ENCODE results near the gene NRG3. TPM values are rescaled to one million over a fixed set of nuclear protein-coding genes. Genes with fewer than 3 reads are reported as not detected.

NRG3 gene
- total and polyA plus RNA-seq, 12 donors = 0.46 to 3.8 (median 1.3) TPM

- Histone ChIP-seq H3K27ac (peak overlapping the region in 1 of 5 donors; percentile 53), H3K4me3 (no peak overlapping the region), H3K36me3 (replicated peaks in 1 of 2) (no peaks in the 10 kb centered on the region), H3K4me1 (replicated peaks in 1 of 2) (peaks cover 0 to 8% of the 10 kb centered on the region in 2 donors), H3K9me3 (replicated peaks in 1 of 3) (no peaks in the 10 kb centered on the region), H3K27me3 (no peaks in the 10 kb centered on the region)
- 62 to 65% (median 63%) methylated on average over 7 of the region's 7 CpGs for WGBS, 4 donors
- TF ChIP-seq POLR2A (IDR thresholded peaks at IDR 0.05) (no peak), CTCF (IDR thresholded peaks at IDR 0.05) (no peak)
- DNase-seq = peak in 6 of 7 donors; percentile 15 to 46 (median 32)
- intact Hi-C loops (cut with DNase I) = no loop called here
Observed at GRCh38 chr10:82564353-82565196, 689.6 kb downstream of the NRG3 start.

GRCh38 chr10:82565197-82565575 lies 690.2 kb downstream of the NRG3 start:
- no peaks in the 10 kb centered on the region for H3K36me3 ChIP-seq (replicated peaks in 1 of 2)
- peak overlapping the region in 1 of 5 donors; percentile 53 for H3K27ac ChIP-seq

GRCh38 chr10:82572744-82573143 lies 697.8 kb downstream of the NRG3 start:
- H3K27ac ChIP-seq = no peak overlapping the region
- no peaks in the 10 kb centered on the region for H3K4me1 ChIP-seq (replicated peaks in 1 of 2)
- WGBS, 4 donors = 64 to 75% (median 68%) methylated on average over 1 of the region's 1 CpG
- intact Hi-C loops (cut with DNase I) = no loop called here
- no peaks in the 10 kb centered on the region for H3K9me3 ChIP-seq (replicated peaks in 1 of 3)
- no peak overlapping the region for H3K4me3 ChIP-seq
- no peak for DNase-seq
- H3K27me3 ChIP-seq = no peaks in the 10 kb centered on the region
- TF ChIP-seq CTCF (IDR thresholded peaks at IDR 0.05) (no peak), POLR2A (IDR thresholded peaks at IDR 0.05) (no peak)
- no peaks in the 10 kb centered on the region for H3K36me3 ChIP-seq (replicated peaks in 1 of 2)

More at GRCh38 chr10:82565197-82565575, 690.2 kb downstream of the NRG3 start:
- H3K4me3 ChIP-seq = no peak overlapping the region
- intact Hi-C loops (cut with DNase I) = no loop called here
- no peak for DNase-seq
- no peaks in the 10 kb centered on the region for H3K27me3 ChIP-seq
- peaks cover 0 to 8% of the 10 kb centered on the region in 2 donors for H3K4me1 ChIP-seq (replicated peaks in 1 of 2)
- TF ChIP-seq POLR2A (IDR thresholded peaks at IDR 0.05) (no peak), CTCF (IDR thresholded peaks at IDR 0.05) (no peak)
- no peaks in the 10 kb centered on the region for H3K9me3 ChIP-seq (replicated peaks in 1 of 3)

- Histone ChIP-seq H3K36me3 (replicated peaks in 1 of 2) (no peaks in the 10 kb centered on the region), H3K27ac (no peak overlapping the region), H3K4me3 (no peak overlapping the region), H3K27me3 (no peaks in the 10 kb centered on the region), H3K9me3 (replicated peaks in 1 of 3) (no peaks in the 10 kb centered on the region), H3K4me1 (replicated peaks in 1 of 2) (no peaks in the 10 kb centered on the region)
- intact Hi-C loops (cut with DNase I) = no loop called here
- no peak for TF ChIP-seq POLR2A (IDR thresholded peaks at IDR 0.05)
- TF ChIP-seq CTCF (IDR thresholded peaks at IDR 0.05) = no peak
- 38 to 52% (median 51%) methylated on average over 2 of the region's 2 CpGs for WGBS, 4 donors
- DNase-seq = no peak
Observed at GRCh38 chr10:82574081-82574480, 699.1 kb downstream of the NRG3 start.
